Measurements from ENCODE around the gene EPHA10. TPM values are rescaled to one million over a fixed set of nuclear protein-coding genes. Genes with fewer than 3 reads are reported as not detected.

EPHA10 gene
- total RNA-seq, 1 donor from 2014 or later = not detected

DNA sequence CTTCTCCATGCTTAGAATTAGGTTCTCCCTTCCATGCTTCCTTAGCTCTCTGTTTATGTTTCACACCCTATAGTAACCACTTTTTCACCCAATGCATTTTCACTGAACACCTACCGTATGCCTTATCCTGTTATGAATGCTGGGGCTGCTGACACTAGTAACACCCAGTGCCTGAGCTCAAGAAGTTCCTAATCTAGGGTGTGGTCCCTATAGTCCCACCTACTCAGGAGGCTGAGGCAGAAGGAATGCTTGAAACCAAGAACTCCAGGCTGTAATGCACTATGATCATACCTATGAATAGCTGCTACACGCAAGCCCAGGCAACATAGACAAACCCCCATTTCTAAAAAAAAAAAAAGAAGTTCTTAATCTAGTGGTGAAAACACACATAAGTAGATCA lies 5.5 kb downstream of the EPHA10 start:
- Histone ChIP-seq H3K4me3 (ENCODE audit: insufficient read depth, low read depth, low read length) (no peak overlapping the region), H3K36me3 (ENCODE audit: insufficient read depth, low read length) (no peaks in the 10 kb centered on the region), H3K4me2 (ENCODE audit: low read length) (no peak overlapping the region), H3K27me3 (ENCODE audit: insufficient read depth, low read length) (peaks cover 53% of the 10 kb centered on the region), H3K4me1 (ENCODE audit: insufficient read depth, low read length) (no peaks in the 10 kb centered on the region), H3K9ac (ENCODE audit: low read length) (no peak overlapping the region), H3K79me2 (ENCODE audit: insufficient read depth, low read length) (no peaks in the 10 kb centered on the region), H3K27ac (ENCODE audit: low read depth, low read length) (no peak overlapping the region), H4K20me1 (ENCODE audit: insufficient read depth, low read length) (no peaks in the 10 kb centered on the region), H3K9me3 (ENCODE audit: insufficient read depth, low read depth, low read length) (peaks cover 4% of the 10 kb centered on the region), H2AFZ (ENCODE audit: low read depth, low read length) (no peak overlapping the region)
- Mint-ChIP-seq H3K9me3 (ENCODE audit: unreplicated experiment) (no peaks in the 10 kb centered on the region), H3K27me3 (ENCODE audit: low read depth, unreplicated experiment) (peaks cover 35% of the 10 kb centered on the region), H3K27ac (ENCODE audit: unreplicated experiment) (no peak overlapping the region), H3K4me1 (ENCODE audit: low read depth, unreplicated experiment) (no peaks in the 10 kb centered on the region), H3K4me3 (ENCODE audit: unreplicated experiment) (no peak overlapping the region), H3K36me3 (ENCODE audit: low read depth, unreplicated experiment) (no peaks in the 10 kb centered on the region)
- TF ChIP-seq, protein P1, sequence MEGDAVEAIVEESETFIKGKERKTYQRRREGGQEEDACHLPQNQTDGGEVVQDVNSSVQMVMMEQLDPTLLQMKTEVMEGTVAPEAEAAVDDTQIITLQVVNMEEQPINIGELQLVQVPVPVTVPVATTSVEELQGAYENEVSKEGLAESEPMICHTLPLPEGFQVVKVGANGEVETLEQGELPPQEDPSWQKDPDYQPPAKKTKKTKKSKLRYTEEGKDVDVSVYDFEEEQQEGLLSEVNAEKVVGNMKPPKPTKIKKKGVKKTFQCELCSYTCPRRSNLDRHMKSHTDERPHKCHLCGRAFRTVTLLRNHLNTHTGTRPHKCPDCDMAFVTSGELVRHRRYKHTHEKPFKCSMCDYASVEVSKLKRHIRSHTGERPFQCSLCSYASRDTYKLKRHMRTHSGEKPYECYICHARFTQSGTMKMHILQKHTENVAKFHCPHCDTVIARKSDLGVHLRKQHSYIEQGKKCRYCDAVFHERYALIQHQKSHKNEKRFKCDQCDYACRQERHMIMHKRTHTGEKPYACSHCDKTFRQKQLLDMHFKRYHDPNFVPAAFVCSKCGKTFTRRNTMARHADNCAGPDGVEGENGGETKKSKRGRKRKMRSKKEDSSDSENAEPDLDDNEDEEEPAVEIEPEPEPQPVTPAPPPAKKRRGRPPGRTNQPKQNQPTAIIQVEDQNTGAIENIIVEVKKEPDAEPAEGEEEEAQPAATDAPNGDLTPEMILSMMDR (IDR thresholded peaks at IDR 0.05; ENCODE audit: insufficient read depth, low read depth, low read length) = no peak
- no peak for TF ChIP-seq EZH2 (IDR thresholded peaks at IDR 0.05; ENCODE audit: insufficient read depth, low read length)
- DNase-seq (ENCODE audit: low read depth) (no peak), FAIRE-seq (no peak)

DNA sequence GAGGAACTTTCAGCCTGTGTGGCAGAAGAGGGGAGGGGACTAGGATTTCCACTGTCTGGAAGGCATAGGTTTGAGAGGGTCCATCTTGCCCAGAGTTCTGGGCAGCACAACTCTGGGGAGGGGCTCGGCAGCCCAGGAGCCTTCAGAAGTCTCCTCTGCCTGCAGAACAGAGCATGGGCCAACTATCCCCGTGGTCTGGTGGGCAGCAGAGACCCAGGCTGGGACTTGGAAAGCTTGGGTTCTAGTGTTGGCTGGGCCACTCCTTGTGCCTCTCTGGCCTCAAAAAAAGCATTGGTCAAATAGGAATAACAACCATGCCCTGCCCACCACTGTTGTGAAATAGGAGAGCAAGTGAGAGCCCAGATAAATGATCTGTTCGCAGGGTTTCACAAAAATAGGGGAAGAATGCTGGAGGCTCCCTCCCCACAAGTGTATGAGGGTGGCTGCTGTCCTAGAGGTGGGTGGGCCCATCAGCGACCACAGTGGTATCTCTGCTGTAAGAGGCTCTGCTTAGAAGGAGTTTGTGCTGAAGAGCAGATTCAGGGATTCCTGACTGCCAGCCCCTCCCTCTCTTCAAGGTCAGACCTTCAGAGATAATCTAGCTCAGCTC lies 8.9 kb downstream of the EPHA10 start:
- Histone ChIP-seq H3K9me3 (ENCODE audit: insufficient read depth, low read depth, low read length) (no peaks in the 10 kb centered on the region), H3K4me3 (ENCODE audit: insufficient read depth, low read depth, low read length) (no peak overlapping the region), H3K36me3 (ENCODE audit: insufficient read depth, low read length) (no peaks in the 10 kb centered on the region), H3K9ac (ENCODE audit: low read length) (no peak overlapping the region), H4K20me1 (ENCODE audit: insufficient read depth, low read length) (no peaks in the 10 kb centered on the region), H2AFZ (ENCODE audit: low read depth, low read length) (no peak overlapping the region), H3K4me1 (ENCODE audit: insufficient read depth, low read length) (no peaks in the 10 kb centered on the region), H3K4me2 (ENCODE audit: low read length) (no peak overlapping the region), H3K27ac (ENCODE audit: low read depth, low read length) (no peak overlapping the region), H3K79me2 (ENCODE audit: insufficient read depth, low read length) (no peaks in the 10 kb centered on the region), H3K27me3 (ENCODE audit: insufficient read depth, low read length) (peaks cover 56% of the 10 kb centered on the region)
- Mint-ChIP-seq H3K9me3 (ENCODE audit: unreplicated experiment) (peaks cover 2% of the 10 kb centered on the region), H3K27me3 (ENCODE audit: low read depth, unreplicated experiment) (peaks cover 25% of the 10 kb centered on the region), H3K4me1 (ENCODE audit: low read depth, unreplicated experiment) (no peaks in the 10 kb centered on the region), H3K4me3 (ENCODE audit: unreplicated experiment) (no peak overlapping the region), H3K36me3 (ENCODE audit: low read depth, unreplicated experiment) (no peaks in the 10 kb centered on the region), H3K27ac (ENCODE audit: unreplicated experiment) (no peak overlapping the region)
- no peak for TF ChIP-seq EZH2 (IDR thresholded peaks at IDR 0.05; ENCODE audit: insufficient read depth, low read length)
- TF ChIP-seq, protein P1 (IDR thresholded peaks at IDR 0.05; ENCODE audit: insufficient read depth, low read depth, low read length) = no peak
- FAIRE-seq (no peak), DNase-seq (ENCODE audit: low read depth) (no peak)

DNA sequence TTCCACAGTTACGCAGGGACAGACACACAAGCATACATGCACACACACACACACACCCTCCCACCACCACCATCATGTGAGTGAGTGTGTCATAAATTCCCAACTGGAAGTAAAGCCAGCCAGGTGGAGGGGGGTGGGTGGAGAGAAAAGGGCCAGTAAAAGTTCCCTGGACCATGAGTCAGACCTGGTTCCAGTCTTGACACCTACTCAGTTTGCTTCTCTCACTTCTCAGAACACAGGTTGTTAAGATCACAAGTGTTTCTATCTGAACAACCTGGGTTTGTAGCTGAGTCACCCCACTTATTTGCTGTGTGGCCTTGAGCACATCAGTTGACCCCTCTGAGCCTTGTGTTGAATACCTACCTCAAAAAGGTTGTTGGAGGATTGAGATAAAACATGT lies 9.6 kb downstream of the EPHA10 start:
- Mint-ChIP-seq H3K36me3 (ENCODE audit: low read depth, unreplicated experiment) (no peaks in the 10 kb centered on the region), H3K9me3 (ENCODE audit: unreplicated experiment) (peaks cover 2% of the 10 kb centered on the region), H3K4me3 (ENCODE audit: unreplicated experiment) (no peak overlapping the region), H3K27me3 (ENCODE audit: low read depth, unreplicated experiment) (peaks cover 28% of the 10 kb centered on the region), H3K27ac (ENCODE audit: unreplicated experiment) (peak overlapping the region; percentile 69), H3K4me1 (ENCODE audit: low read depth, unreplicated experiment) (no peaks in the 10 kb centered on the region)
- H3K36me3 ChIP-seq (ENCODE audit: insufficient read depth, low read length) = no peaks in the 10 kb centered on the region
- no peaks in the 10 kb centered on the region for H4K20me1 ChIP-seq (ENCODE audit: insufficient read depth, low read length)
- H3K4me1 ChIP-seq (ENCODE audit: insufficient read depth, low read length) = no peaks in the 10 kb centered on the region
- H3K9me3 ChIP-seq (ENCODE audit: insufficient read depth, low read depth, low read length) = no peaks in the 10 kb centered on the region
- no peak overlapping the region for H3K4me3 ChIP-seq (ENCODE audit: insufficient read depth, low read depth, low read length)
- H2AFZ ChIP-seq (ENCODE audit: low read depth, low read length) = no peak overlapping the region
- no peak overlapping the region for H3K9ac ChIP-seq (ENCODE audit: low read length)
- H3K4me2 ChIP-seq (ENCODE audit: low read length) = no peak overlapping the region
- peaks cover 56% of the 10 kb centered on the region for H3K27me3 ChIP-seq (ENCODE audit: insufficient read depth, low read length)
- TF ChIP-seq, protein P1 (IDR thresholded peaks at IDR 0.05; ENCODE audit: insufficient read depth, low read depth, low read length) = no peak
- TF ChIP-seq EZH2 (IDR thresholded peaks at IDR 0.05; ENCODE audit: insufficient read depth, low read length) = no peak
- no peak for FAIRE-seq
- no peak overlapping the region for H3K27ac ChIP-seq (ENCODE audit: low read depth, low read length)
- H3K79me2 ChIP-seq (ENCODE audit: insufficient read depth, low read length) = no peaks in the 10 kb centered on the region
- DNase-seq (ENCODE audit: low read depth) = no peak
